GM23248 (cell line): Measurements from ENCODE around the gene HTR2A. TPM values are rescaled to one million over a fixed set of nuclear protein-coding genes. Genes with fewer than 3 reads are reported as not detected.

Experiments used
- DNase-seq: peaks from one replicate; pipeline ENCODE4 v3.0.0-alpha.2; 2015
- H2AFZ ChIP-seq: fragments of 200-600 bp; sonication (generic); 2 replicates; pipeline ENCODE4 v1.6.1; 2016; ENCODE audit warnings: antibody characterized with exemption
- H3F3A ChIP-seq: fragments of 200-600 bp; sonication (generic); 2 replicates; pipeline ENCODE4 v1.6.1; 2016; ENCODE audit warnings: mild to moderate bottlenecking, antibody characterized with exemption, mixed run types; ENCODE audit not compliant: insufficient read depth
- H3K27ac ChIP-seq: fragments of 200-600 bp; sonication (generic); 2 replicates; pipeline ENCODE4 v1.5.1; 2016; ENCODE audit warnings: mild to moderate bottlenecking
- H3K27me3 ChIP-seq: fragments of 200-600 bp; sonication (generic); replicated peaks from 2 replicates; pipeline ENCODE4 v1.6.1; 2016; ENCODE audit warnings: mild to moderate bottlenecking; ENCODE audit not compliant: insufficient read depth
- H3K36me3 ChIP-seq: fragments of 200-600 bp; sonication (generic); 2 replicates; pipeline ENCODE4 v1.6.1; 2016; ENCODE audit warnings: low read depth, mild to moderate bottlenecking
- H3K4me1 ChIP-seq: fragments of 200-600 bp; sonication (generic); 2 replicates; pipeline ENCODE4 v1.6.1; 2016; ENCODE audit warnings: mild to moderate bottlenecking; ENCODE audit not compliant: insufficient read depth
- H3K4me2 ChIP-seq: fragments of 200-600 bp; sonication (generic); one replicate; pipeline ENCODE4 v1.6.1; 2016; ENCODE audit warnings: mild to moderate bottlenecking; ENCODE audit not compliant: unreplicated experiment
- H3K4me3 ChIP-seq: fragments of 200-600 bp; sonication (generic); 2 replicates; pipeline ENCODE4 v1.5.1; 2016; ENCODE audit warnings: mild to moderate bottlenecking
- H3K79me2 ChIP-seq: fragments of 200-600 bp; sonication (generic); 2 replicates; pipeline ENCODE4 v1.6.1; 2016; ENCODE audit warnings: mild to moderate bottlenecking; ENCODE audit not compliant: insufficient read depth
- H3K9ac ChIP-seq: fragments of 200-600 bp; sonication (generic); 2 replicates; pipeline ENCODE4 v1.6.1; 2016; ENCODE audit warnings: mild to moderate bottlenecking
- H3K9me2 ChIP-seq: fragments of 200-600 bp; sonication (generic); 2 replicates; pipeline ENCODE4 v1.6.1; 2016; ENCODE audit warnings: mixed run types, mild to moderate bottlenecking, moderate library complexity; ENCODE audit not compliant: insufficient read depth
- H3K9me3 ChIP-seq: fragments of 200-600 bp; sonication (generic); one replicate; pipeline ENCODE4 v1.6.1; 2017; ENCODE audit warnings: low read depth
- H4K20me1 ChIP-seq: fragments of 200-600 bp; sonication (generic); 2 replicates; pipeline ENCODE4 v1.6.0; 2016; ENCODE audit not compliant: insufficient read depth
- EZH2 ChIP-seq: fragments of 200-600 bp; sonication (generic); IDR thresholded peaks from 2 replicates; pipeline ENCODE4 v1.6.1; 2018; ENCODE audit warnings: antibody characterized with exemption, mild to moderate bottlenecking; ENCODE audit not compliant: insufficient read depth, poor library complexity, severe bottlenecking
- EZH2phosphoT487 ChIP-seq: fragments of 200-600 bp; sonication (generic); IDR thresholded peaks from 2 replicates; pipeline ENCODE4 v1.6.1; 2018; ENCODE audit warnings: antibody characterized with exemption, moderate library complexity, mild to moderate bottlenecking, low read depth; ENCODE audit not compliant: insufficient read depth
- WGBS, 2 experiments: methylation state at CpG; one replicate each; pipeline ENCODE4 v1.1.6; 2015 to 2017; ENCODE audit warnings: low lambda C conversion rate in 2 of 2, low coverage in 1 of 2; ENCODE audit errors: missing lambda C conversion rate in 2 of 2; 5-methylcytosine and 5-hydroxymethylcytosine counted together
- in situ Hi-C: fragments of 300-500 bp; cut with MboI; formaldehyde crosslinking; loops from 2 replicates; pipeline ENCODE4 v1.15.0; 2020
- polyA plus RNA-seq: library from polyadenylated mRNA; unstranded; fragments of >200 nt; fragmentation: Nextera tagmentation; extraction: Ambion mirVana; gene quantifications from 2 replicates; pipeline ENCODE4 v1.2.1, GENCODE V29; 2016
- total RNA-seq: library from RNA; depleted of rRNA; stranded (reverse); fragments of >200 nt; shearing (Covaris generic); gene quantifications from 2 replicates; pipeline ENCODE4 v1.2.3, GENCODE V29; 2014; rRNA removed

The HTR2A gene
- 1.8 and 2.1 TPM in 2 replicates for total RNA-seq
- polyA plus RNA-seq: 2.0 and 3.7 TPM in 2 replicates

DNA sequence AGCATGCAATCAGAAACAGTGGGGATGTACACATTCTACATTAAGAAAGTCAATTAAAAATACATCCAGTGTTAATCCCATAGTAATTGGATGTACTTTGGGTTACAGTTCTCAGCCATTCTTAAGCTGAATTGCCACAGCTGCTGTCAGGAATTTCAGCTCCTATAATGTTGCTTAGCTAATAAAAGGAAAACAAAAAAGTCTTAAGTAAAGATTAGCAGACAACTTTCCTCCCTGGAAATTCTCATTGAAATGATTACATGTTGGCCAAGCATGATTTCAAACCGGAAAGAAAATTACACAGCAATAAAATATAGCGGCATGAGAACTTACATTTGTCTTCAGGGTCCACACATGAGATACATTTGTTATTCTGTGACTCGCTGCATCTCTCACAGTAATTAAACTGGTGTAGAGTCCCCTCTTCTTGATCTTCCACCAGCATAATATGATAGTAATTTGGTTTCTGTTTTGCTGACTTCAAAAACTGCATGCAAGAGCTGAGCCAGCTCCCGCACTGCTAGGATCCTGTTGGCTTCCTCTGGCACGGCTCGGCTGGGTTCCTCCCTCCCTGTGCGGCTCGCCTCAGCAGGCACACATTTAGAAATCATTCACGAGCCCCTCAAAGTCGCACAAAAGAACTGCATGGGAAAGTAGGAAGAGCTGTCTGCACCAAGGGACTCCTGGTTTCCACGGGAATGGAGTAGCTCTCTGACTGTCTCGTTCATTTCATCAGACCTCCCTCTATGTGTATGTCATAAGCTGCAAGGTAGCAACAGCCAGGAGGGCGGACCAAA, at the start of gene HTR2A:
Gene HTR2A, minus strand, starts transcription at position 713 of the 797 bp plus-strand sequence. CDS start 1,147 bp downstream, outside the sequence.
- Histone ChIP-seq H3K9me3 (no peaks in the 10 kb centered on the region), H2AFZ (peak within 1 kb of the TSS; percentile 90), H3K9ac (peak within 1 kb of the TSS; percentile 67), H3K9me2 (no peaks in the 10 kb centered on the region), H3F3A (peaks cover 18% of the 10 kb centered on the region; the same call in 1 of the 2 replicates), H3K4me1 (peaks cover 32% of the 10 kb centered on the region), H3K4me3 (peak within 1 kb of the TSS; percentile 96), H3K4me2 (peak within 1 kb of the TSS; percentile 98), H3K36me3 (no peaks in the 10 kb centered on the region), H3K27ac (peak within 1 kb of the TSS; percentile 37), H4K20me1 (no peaks in the 10 kb centered on the region), H3K27me3 (no peaks in the 10 kb centered on the region), H3K79me2 (no peaks in the 10 kb centered on the region)
- WGBS, 2 experiments: 2 to 3% methylated on average over 13 of the region's 13 CpGs
- DNase-seq: peak; percentile 72
- TF ChIP-seq EZH2phosphoT487 (no peak), EZH2 (no peak)
- in situ Hi-C loops: no loop called here

DNA sequence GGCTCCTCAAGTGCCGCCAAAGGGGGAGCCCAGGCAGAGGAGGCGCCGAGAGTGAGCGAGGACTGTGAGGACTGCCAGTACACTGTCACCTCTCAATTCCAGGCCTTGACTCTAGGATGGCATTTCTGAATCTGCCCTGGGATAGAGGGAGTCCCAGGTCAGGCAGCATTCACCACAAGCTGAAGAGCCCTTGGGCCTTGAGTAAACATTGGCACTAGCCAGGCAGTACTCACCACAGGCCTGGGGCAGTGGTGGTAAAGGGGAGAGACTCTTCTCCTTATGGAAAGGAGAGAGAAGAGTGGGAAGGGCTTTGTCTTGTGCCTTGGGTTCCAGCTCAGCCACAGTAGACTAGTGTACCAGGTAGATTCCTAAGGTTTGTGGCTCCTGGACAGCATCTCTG, 39.7 kb upstream of the HTR2A start:
- DNase-seq: no peak
- Histone ChIP-seq H3K27me3 (no peaks in the 10 kb centered on the region), H2AFZ (no peak overlapping the region), H4K20me1 (no peaks in the 10 kb centered on the region), H3K9ac (no peak overlapping the region), H3K9me2 (no peaks in the 10 kb centered on the region), H3K79me2 (no peaks in the 10 kb centered on the region), H3K9me3 (no peaks in the 10 kb centered on the region), H3F3A (no peaks in the 10 kb centered on the region), H3K27ac (no peak overlapping the region), H3K4me3 (no peak overlapping the region), H3K36me3 (no peaks in the 10 kb centered on the region), H3K4me2 (no peak overlapping the region), H3K4me1 (no peaks in the 10 kb centered on the region)
- 93% methylated on average over 4 of the region's 4 CpGs for WGBS, 2 experiments
- in situ Hi-C loops: no loop called here
- TF ChIP-seq EZH2phosphoT487: no peak

DNA sequence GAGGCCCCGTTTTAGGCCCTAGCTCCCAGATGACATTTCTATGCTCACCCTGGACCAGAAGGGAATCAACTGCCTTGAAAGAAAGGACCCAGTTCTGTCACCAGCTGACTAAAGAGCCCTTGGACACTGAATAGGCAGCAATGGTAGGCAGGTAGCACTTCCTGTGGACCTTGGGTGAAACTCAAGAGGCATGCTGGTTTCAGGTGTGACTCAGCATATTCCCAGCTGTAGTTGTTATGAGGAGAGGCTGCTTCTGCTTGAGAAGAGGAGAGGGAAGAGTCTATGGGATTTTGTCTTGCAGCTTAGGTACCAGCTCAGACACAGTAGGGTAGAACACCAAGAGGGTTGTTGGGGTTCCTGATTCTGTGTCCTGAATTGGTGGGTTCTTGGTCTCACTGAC, 37.9 kb upstream of the HTR2A start:
- H3F3A ChIP-seq: no peaks in the 10 kb centered on the region
- 33 to 38% methylated on average over 1 of the region's 1 CpG for WGBS, 2 experiments
- in situ Hi-C loops: no loop called here

DNA sequence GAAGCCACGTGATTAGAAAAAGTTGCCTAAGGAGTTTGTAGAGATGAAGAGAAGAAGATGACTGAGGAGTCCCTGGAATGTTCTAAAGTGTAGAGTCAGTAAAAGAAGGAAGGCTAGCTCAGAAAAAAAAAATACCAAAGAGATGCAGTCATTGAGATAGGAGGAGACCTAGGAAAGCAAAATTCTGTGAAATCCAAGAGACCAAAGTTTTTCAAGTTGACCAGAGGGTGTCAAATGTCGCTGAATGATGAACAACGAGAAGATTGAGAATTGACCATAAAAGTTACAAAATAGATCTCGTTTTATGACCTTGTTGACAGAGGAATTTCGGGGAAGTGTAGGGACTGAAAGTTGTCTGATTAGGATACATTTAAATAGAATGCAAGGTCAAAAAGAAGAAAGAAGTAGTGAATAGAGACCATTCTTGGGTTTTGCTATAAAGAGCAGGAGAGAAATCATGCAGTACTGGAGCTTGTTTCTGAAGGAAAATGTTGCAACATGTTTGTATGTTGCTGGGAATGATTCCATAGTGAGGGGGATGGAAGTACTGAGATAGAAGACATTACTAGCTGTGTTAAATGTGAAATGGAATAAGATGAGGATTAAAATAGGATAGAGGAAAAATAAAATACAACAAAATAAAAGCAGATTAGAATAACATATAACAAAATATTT, 30.2 kb upstream of the HTR2A start:
- Histone ChIP-seq H4K20me1 (no peaks in the 10 kb centered on the region), H3K9ac (0 out of 2 replicates have a peak overlapping the region, but pooled peaks have one; percentile 30), H2AFZ (peak overlapping the region; percentile 56; the same call in 1 of the 2 replicates), H3K27me3 (no peaks in the 10 kb centered on the region), H3K36me3 (no peaks in the 10 kb centered on the region), H3K4me1 (peaks cover 27% of the 10 kb centered on the region), H3K79me2 (no peaks in the 10 kb centered on the region), H3K27ac (peak overlapping the region; percentile 71), H3K9me3 (no peaks in the 10 kb centered on the region), H3K4me2 (peak overlapping the region; percentile 75), H3K4me3 (peak overlapping the region; percentile 42), H3F3A (peaks cover 23% of the 10 kb centered on the region), H3K9me2 (0 out of 2 replicates have a peak, but pooled peaks cover 3% of the 10 kb centered on the region)
- peak; percentile 75 for DNase-seq
- WGBS, 2 experiments: 28 to 32% methylated on average over 5 of the region's 5 CpGs
- TF ChIP-seq EZH2phosphoT487 (no peak), EZH2 (no peak)
- in situ Hi-C loops: no loop called here

More for the DNA sequence above, 37.9 kb upstream of the HTR2A start:
- no peak for DNase-seq
- Histone ChIP-seq H3K79me2 (no peaks in the 10 kb centered on the region), H3K27ac (no peak overlapping the region), H3K9ac (no peak overlapping the region), H3K4me1 (no peaks in the 10 kb centered on the region), H3K9me3 (no peaks in the 10 kb centered on the region), H3K4me3 (no peak overlapping the region), H2AFZ (no peak overlapping the region), H4K20me1 (no peaks in the 10 kb centered on the region), H3K9me2 (no peaks in the 10 kb centered on the region), H3K4me2 (no peak overlapping the region), H3K36me3 (no peaks in the 10 kb centered on the region), H3K27me3 (no peaks in the 10 kb centered on the region)
- TF ChIP-seq EZH2 (no peak), EZH2phosphoT487 (no peak)
